ENCODE results near the gene EDN1. TPM values are rescaled to one million over a fixed set of nuclear protein-coding genes. Genes with fewer than 3 reads are reported as not detected.

EDN1 gene
- total and polyA plus RNA-seq, 10 of the 15 experiments (the other 5 are each of a cell fraction or from before 2014, with no cell fraction given), result 2.0 to 6.6 (median 3.1) TPM

GRCh38 chr6:12246900-12247299, 43.3 kb upstream of the EDN1 start:
- H3K27me3 ChIP-seq (replicated peaks in 1 of 2; ENCODE audit: control insufficient read depth in 2 of 2, insufficient read depth in 2 of 2, low read length in 1 of 2), result no peaks in the 10 kb centered on the region
- ATAC-seq (no peak), DNase-seq (ENCODE audit: low read depth, low spot score) (no peak), FAIRE-seq (no peak)
- H3K79me2 ChIP-seq (ENCODE audit: control insufficient read depth, insufficient read depth, low read length), result no peaks in the 10 kb centered on the region
- WGBS (ENCODE audit: insufficient coverage, insufficient replicate concordance, low lambda C conversion rate, missing lambda C conversion rate), result 93% methylated on average over 2 of the region's 2 CpGs
- no peak overlapping the region for H3K9ac ChIP-seq (ENCODE audit: control insufficient read depth, insufficient read depth, low read length)
- no TSS peak for BruUV-seq (replicated peaks)
- in situ Hi-C loops (cut with MboI), result no loop called here
- H3K4me3 ChIP-seq, result no peak overlapping the region
- intact Hi-C loops (cut with micrococcal nuclease; ENCODE audit: unreplicated experiment), result no loop called here
- ChIA-PET POLR2A (no interaction called here), RAD21 (ENCODE audit: unreplicated experiment) (interaction anchor here (0.9 kb wide), 1 partner anchor 556 kb away, joined by 3 read pairs; no protein-coding TSS in a partner anchor), SMC1A (ENCODE audit: uncharacterized antibody, unreplicated experiment) (no interaction called here), CTCF (interaction anchor here (0.9 kb wide), 1 partner anchor 75 kb away, joined by 3 read pairs; no protein-coding TSS in a partner anchor)
- no peaks in the 10 kb centered on the region for H4K20me1 ChIP-seq (ENCODE audit: control insufficient read depth, insufficient read depth)
- no peak for TF ChIP-seq NKRF (conservative IDR thresholded peaks at IDR 0.05)
- no peak for TF ChIP-seq CEBPB (IDR thresholded peaks at IDR 0.05; ENCODE audit: borderline replicate concordance in 1 of 2, low read depth in 2 of 2, low read length in 2 of 2)
- TF ChIP-seq POLR2AphosphoS5 (IDR thresholded peaks at IDR 0.05; ENCODE audit: low read length), result no peak
- TF ChIP-seq ZNF384 (IDR thresholded peaks at IDR 0.05; ENCODE audit: borderline replicate concordance, low read depth, low read length), result no peak
- no peak for TF ChIP-seq PAX5 (IDR thresholded peaks at IDR 0.05; ENCODE audit: borderline replicate concordance, low read depth, low read length)
- no peak for TF ChIP-seq YBX1 (IDR thresholded peaks at IDR 0.05)
- no peak for TF ChIP-seq IKZF1 (conservative IDR thresholded peaks at IDR 0.05)
- TF ChIP-seq CHD1 (IDR thresholded peaks at IDR 0.05; ENCODE audit: low read depth, low read length), result no peak
- no peak for TF ChIP-seq SRF (IDR thresholded peaks at IDR 0.05; ENCODE audit: low read depth in 2 of 2, low read length in 2 of 2)
- TF ChIP-seq MTA2 (IDR thresholded peaks at IDR 0.05; ENCODE audit: low read depth), result no peak
- TF ChIP-seq POU2F2 (IDR thresholded peaks at IDR 0.05; ENCODE audit: borderline replicate concordance, low read depth, low read length), result no peak
- no peak for TF ChIP-seq HDGF (IDR thresholded peaks at IDR 0.05)
- TF ChIP-seq SMC3 (IDR thresholded peaks at IDR 0.05; ENCODE audit: borderline replicate concordance, low read length), result no peak
- TF ChIP-seq TARDBP (IDR thresholded peaks at IDR 0.05; ENCODE audit: borderline replicate concordance), result no peak
- TF ChIP-seq NRF1 (conservative IDR thresholded peaks at IDR 0.05; ENCODE audit: low read depth, low read length), result no peak
- TF ChIP-seq CEBPZ (IDR thresholded peaks at IDR 0.05; ENCODE audit: low read depth, low read length), result no peak
- no peak for TF ChIP-seq IRF4 (IDR thresholded peaks at IDR 0.05; ENCODE audit: low read depth, low read length)
- H3K4me1 ChIP-seq (ENCODE audit: control insufficient read depth, insufficient read depth, low read length), result no peaks in the 10 kb centered on the region
- no peaks in the 10 kb centered on the region for H3K36me3 ChIP-seq (ENCODE audit: control insufficient read depth in 2 of 2, insufficient read depth in 2 of 2, low read length in 1 of 2)
- H3K4me2 ChIP-seq (ENCODE audit: control insufficient read depth, insufficient read depth), result no peak overlapping the region
- H3K9me3 ChIP-seq (replicated peaks; ENCODE audit: control insufficient read depth, insufficient read depth, low read length), result no peaks in the 10 kb centered on the region
- H2AFZ ChIP-seq (ENCODE audit: control insufficient read depth, low read depth, low read length), result no peak overlapping the region
- no peak overlapping the region for H3K27ac ChIP-seq (ENCODE audit: control insufficient read depth, insufficient read depth)
